SK-N-SH (cell line): ENCODE data around the gene IFI6. TPM values are rescaled to one million over a fixed set of nuclear protein-coding genes. Genes with fewer than 3 reads are reported as not detected.

Experiments used
- CTCF ChIA-PET: fragments of 300-600, 350-600 bp; formaldehyde crosslinking; extraction: SDS; loops from one replicate; lab custom pipeline; 2021; lab: Yijun Ruan, JAX
- POLR2A ChIA-PET: fragments of 350-600 bp; sonication (Branson Sonifier 250); formaldehyde crosslinking; extraction: SDS; loops from one replicate; lab custom pipeline; 2020; ENCODE audit warnings: antibody characterized with exemption, inconsistent platforms; lab: Yijun Ruan, JAX
- DNase-seq: peaks from one replicate; pipeline ENCODE4 v3.0.0; 2012
- H2AFZ ChIP-seq: fragments of 200-600 bp; sonication (generic); 2 replicates; pipeline ENCODE4 v1.8.1; 2016; ENCODE audit warnings: antibody characterized with exemption, mild to moderate bottlenecking, low read depth
- H3F3A ChIP-seq: fragments of 200-600 bp; sonication (generic); replicated peaks from 2 replicates; pipeline ENCODE3; 2016; ENCODE audit warnings: antibody characterized with exemption, mild to moderate bottlenecking; ENCODE audit not compliant: insufficient read depth
- H3K27ac ChIP-seq, 2 experiments: fragments of 200-500 bp in 1 of 2; fragments of 200-600 bp in 1 of 2; sonication (Bioruptor generic) in 1 of 2; sonication (generic), shearing (Covaris generic) in 1 of 2; 2 replicates each; pipeline versions ENCODE4 v1.5.1 to v1.6.1; 2014 to 2016; ENCODE audit warnings: low read depth in 2 of 2, inconsistent platforms in 1 of 2, low read length in 1 of 2, mild to moderate bottlenecking in 1 of 2, mixed read lengths in 1 of 2
- H3K27me3 ChIP-seq: fragments of 200-600 bp; sonication (generic), shearing (Covaris generic); 2 replicates; pipeline ENCODE4 v1.6.1; 2016; ENCODE audit warnings: mixed run types; ENCODE audit not compliant: insufficient read depth
- H3K36me3 ChIP-seq, 2 experiments: fragments of 200-500 bp in 1 of 2; fragments of 200-600 bp in 1 of 2; sonication (Bioruptor generic) in 1 of 2; sonication (generic) in 1 of 2; replicated peaks in 1 of 2; 2 replicates each; pipeline versions ENCODE3 to v1.5.1; 2014 to 2016; ENCODE audit warnings: low read length in 1 of 2, mild to moderate bottlenecking in 1 of 2; ENCODE audit not compliant: insufficient read depth in 2 of 2, control insufficient read depth in 1 of 2
- H3K4me1 ChIP-seq, 2 experiments: fragments of 200-500 bp in 1 of 2; fragments of 200-600 bp in 1 of 2; sonication (Bioruptor generic) in 1 of 2; sonication (generic), shearing (Covaris generic) in 1 of 2; 2 replicates each; pipeline versions ENCODE4 v1.5.1 to v1.6.1; 2014 to 2016; ENCODE audit warnings: low read depth in 1 of 2, low read length in 1 of 2, mixed run types in 1 of 2; ENCODE audit not compliant: insufficient read depth in 2 of 2, control insufficient read depth in 1 of 2
- H3K4me2 ChIP-seq: fragments of 200-600 bp; sonication (generic), shearing (Covaris generic); 2 replicates; pipeline ENCODE4 v1.6.1; 2017; ENCODE audit warnings: mixed run types
- H3K4me3 ChIP-seq, 2 experiments: fragments of 200-500 bp in 1 of 2; fragments of 200-600 bp in 1 of 2; sonication (Bioruptor generic) in 1 of 2; sonication (generic), shearing (Covaris generic) in 1 of 2; 2 replicates each; pipeline versions ENCODE4 v1.5.1 to v1.8.1; 2014 to 2016; ENCODE audit warnings: low read depth in 2 of 2, inconsistent platforms in 1 of 2, low read length in 1 of 2, mild to moderate bottlenecking in 1 of 2, mixed read lengths in 1 of 2, moderate library complexity in 1 of 2
- H3K79me2 ChIP-seq: fragments of 200-600 bp; sonication (generic); 2 replicates; pipeline ENCODE4 v1.8.1; 2017; ENCODE audit warnings: mild to moderate bottlenecking; ENCODE audit not compliant: insufficient read depth
- H3K9ac ChIP-seq: fragments of 200-600 bp; sonication (generic); 2 replicates; pipeline ENCODE4 v1.6.1; 2017; ENCODE audit warnings: mixed run types
- H3K9me2 ChIP-seq: fragments of 200-600 bp; sonication (generic); 2 replicates; pipeline ENCODE4 v1.6.1; 2017; ENCODE audit warnings: mixed run types
- H3K9me3 ChIP-seq: fragments of 200-600 bp; sonication (generic); 2 replicates; pipeline ENCODE4 v1.6.1; 2017; ENCODE audit warnings: mixed run types, mild to moderate bottlenecking, moderate library complexity
- H4K20me1 ChIP-seq: fragments of 200-600 bp; sonication (generic); 2 replicates; pipeline ENCODE4 v1.6.1; 2017; ENCODE audit warnings: mild to moderate bottlenecking, mixed run types; ENCODE audit not compliant: insufficient read depth
- CTCF ChIP-seq: fragments of 200-600 bp; sonication (generic); IDR thresholded peaks from 2 replicates; pipeline ENCODE4 v1.6.1; 2017; ENCODE audit warnings: antibody characterized with exemption, mild to moderate bottlenecking, moderate library complexity
- ELF1 ChIP-seq: IDR thresholded peaks from 2 replicates; pipeline ENCODE4 v1.4.0; 2012
- FOXM1 ChIP-seq: IDR thresholded peaks from 2 replicates; pipeline ENCODE4 v1.4.0; 2012; ENCODE audit warnings: low read depth, mild to moderate bottlenecking
- GATA2 ChIP-seq: sonication (generic); formaldehyde crosslinking; IDR thresholded peaks from 2 replicates; pipeline ENCODE4 v1.5.0; 2020; ENCODE audit warnings: mild to moderate bottlenecking, missing genetic modification reagents
- JUND ChIP-seq: IDR thresholded peaks from 2 replicates; pipeline ENCODE4 v1.4.0; 2012
- MXI1 ChIP-seq: IDR thresholded peaks from 2 replicates; pipeline ENCODE4 v1.6.1; 2012; ENCODE audit warnings: mild to moderate bottlenecking, low read depth, low read length, improper control_type of control experiment
- NFIC ChIP-seq: IDR thresholded peaks from 2 replicates; pipeline ENCODE4 v1.4.0; 2012; ENCODE audit warnings: borderline replicate concordance
- NRF1 ChIP-seq: IDR thresholded peaks from 2 replicates; pipeline ENCODE4 v1.6.1; 2012; ENCODE audit warnings: low read depth, mild to moderate bottlenecking, low read length
- PBX3 ChIP-seq: IDR thresholded peaks from 2 replicates; pipeline ENCODE4; 2012
- RAD21 ChIP-seq: IDR thresholded peaks from 2 replicates; pipeline ENCODE4 v1.6.1; 2012; ENCODE audit warnings: mild to moderate bottlenecking, low read length
- RFX5 ChIP-seq: IDR thresholded peaks from 2 replicates; pipeline ENCODE4 v1.6.1; 2012; ENCODE audit warnings: mild to moderate bottlenecking, improper control_type of control experiment, low read length
- SIN3A ChIP-seq: IDR thresholded peaks from 2 replicates; pipeline ENCODE4 v1.6.1; 2012; ENCODE audit warnings: low read depth, mild to moderate bottlenecking, low read length, moderate library complexity, borderline replicate concordance
- SMC3 ChIP-seq: IDR thresholded peaks from 2 replicates; pipeline ENCODE4 v1.6.1; 2012; ENCODE audit warnings: low read depth, low read length, improper control_type of control experiment
- TAF1 ChIP-seq: IDR thresholded peaks from 2 replicates; pipeline ENCODE4 v1.6.1; 2012; ENCODE audit warnings: low read depth, mild to moderate bottlenecking, low read length, moderate library complexity, borderline replicate concordance
- TCF12 ChIP-seq: IDR thresholded peaks from 2 replicates; pipeline ENCODE4 v1.4.0; 2012
- TEAD4 ChIP-seq: IDR thresholded peaks from 2 replicates; pipeline ENCODE4 v1.4.0; 2012; ENCODE audit warnings: mild to moderate bottlenecking, borderline replicate concordance; ENCODE audit not compliant: insufficient read depth
- WGBS: methylation state at CpG from one replicate; pipeline ENCODE4 v1.1.6; 2017; ENCODE audit warnings: low lambda C conversion rate; 5-methylcytosine and 5-hydroxymethylcytosine counted together
- polyA plus RNA-seq, 3 experiments: library from polyadenylated mRNA; depleted of rRNA; stranded (reverse); fragments of >200 nt; gene quantifications; 2 replicates each; pipeline ENCODE4 v1.2.3, GENCODE V29; 2012
- TF ChIP-seq, protein P1 (sequence below): fragments of 150-350 bp; IDR thresholded peaks from 2 replicates; pipeline ENCODE4 v1.6.1; 2016; ENCODE audit warnings: mild to moderate bottlenecking, low read depth, low read length
- TF ChIP-seq, protein P2 (sequence below): IDR thresholded peaks from 2 replicates; pipeline ENCODE4 v1.6.1; 2012; ENCODE audit warnings: mild to moderate bottlenecking, low read depth, low read length, moderate library complexity
- TF ChIP-seq, protein P3 (sequence below): IDR thresholded peaks from 2 replicates; pipeline ENCODE4 v1.4.0; 2012; ENCODE audit warnings: low read depth

The IFI6 gene
- polyA plus RNA-seq, 1 of the 3 experiments (the other 2 are of a cell fraction) = 35.6 TPM

DNA sequence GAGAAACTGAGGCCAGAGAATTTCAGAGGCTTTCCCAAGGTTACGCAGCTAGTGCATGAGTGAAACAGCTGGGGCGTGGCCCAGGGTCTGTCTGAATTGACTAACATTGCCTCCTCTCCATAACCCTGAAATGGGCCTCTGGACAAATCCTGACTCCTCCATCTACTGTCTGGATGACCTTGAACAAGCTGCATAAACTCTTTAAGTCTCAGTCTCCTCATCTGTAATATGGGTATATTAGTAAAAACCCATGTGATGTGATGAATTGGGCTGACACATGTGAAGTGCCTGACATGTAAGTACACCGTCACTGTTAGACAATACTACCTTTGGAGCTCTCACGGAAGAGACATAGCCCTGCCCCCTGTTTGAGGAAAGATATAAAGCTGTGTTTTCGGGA lies 24.7 kb downstream of the IFI6 start:
- Histone ChIP-seq H3K4me3 (no peak overlapping the region), H3K27ac (no peak overlapping the region), H3K9me3 (no peaks in the 10 kb centered on the region), H3K4me2 (no peak overlapping the region), H3K27me3 (no peaks in the 10 kb centered on the region), H3K36me3 (no peaks in the 10 kb centered on the region), H2AFZ (no peak overlapping the region), H3K9me2 (no peaks in the 10 kb centered on the region), H3K4me1 (peaks cover 4 to 7% of the 10 kb centered on the region in 2 experiments; a peak in 2 of 4 replicates), H4K20me1 (no peaks in the 10 kb centered on the region), H3K79me2 (no peaks in the 10 kb centered on the region), H3F3A (no peaks in the 10 kb centered on the region), H3K9ac (no peak overlapping the region)
- TF ChIP-seq TEAD4 (no peak), ELF1 (no peak)
- CTCF ChIA-PET = interaction anchor here (0.7 to 3.0 kb wide), 5 partner anchors 15 to 290 kb away, joined by 3 to 13 read pairs (median 4); no protein-coding TSS in a partner anchor
- no peak for DNase-seq
- POLR2A ChIA-PET = no interaction called here
- WGBS = 86% methylated on average over 4 of the region's 5 CpGs

GRCh38 chr1:27646676-27647075 lies 25.3 kb downstream of the IFI6 start:
- H3K27ac ChIP-seq = no peak overlapping the region
- H4K20me1 ChIP-seq = no peaks in the 10 kb centered on the region
- no peak for TF ChIP-seq RAD21
- no peak for TF ChIP-seq PBX3
- TF ChIP-seq, protein P1, sequence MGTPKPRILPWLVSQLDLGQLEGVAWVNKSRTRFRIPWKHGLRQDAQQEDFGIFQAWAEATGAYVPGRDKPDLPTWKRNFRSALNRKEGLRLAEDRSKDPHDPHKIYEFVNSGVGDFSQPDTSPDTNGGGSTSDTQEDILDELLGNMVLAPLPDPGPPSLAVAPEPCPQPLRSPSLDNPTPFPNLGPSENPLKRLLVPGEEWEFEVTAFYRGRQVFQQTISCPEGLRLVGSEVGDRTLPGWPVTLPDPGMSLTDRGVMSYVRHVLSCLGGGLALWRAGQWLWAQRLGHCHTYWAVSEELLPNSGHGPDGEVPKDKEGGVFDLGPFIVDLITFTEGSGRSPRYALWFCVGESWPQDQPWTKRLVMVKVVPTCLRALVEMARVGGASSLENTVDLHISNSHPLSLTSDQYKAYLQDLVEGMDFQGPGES = no peak
- no peak for TF ChIP-seq TAF1
- no peak for TF ChIP-seq MXI1
- TF ChIP-seq NFIC = no peak
- TF ChIP-seq, protein P2, sequence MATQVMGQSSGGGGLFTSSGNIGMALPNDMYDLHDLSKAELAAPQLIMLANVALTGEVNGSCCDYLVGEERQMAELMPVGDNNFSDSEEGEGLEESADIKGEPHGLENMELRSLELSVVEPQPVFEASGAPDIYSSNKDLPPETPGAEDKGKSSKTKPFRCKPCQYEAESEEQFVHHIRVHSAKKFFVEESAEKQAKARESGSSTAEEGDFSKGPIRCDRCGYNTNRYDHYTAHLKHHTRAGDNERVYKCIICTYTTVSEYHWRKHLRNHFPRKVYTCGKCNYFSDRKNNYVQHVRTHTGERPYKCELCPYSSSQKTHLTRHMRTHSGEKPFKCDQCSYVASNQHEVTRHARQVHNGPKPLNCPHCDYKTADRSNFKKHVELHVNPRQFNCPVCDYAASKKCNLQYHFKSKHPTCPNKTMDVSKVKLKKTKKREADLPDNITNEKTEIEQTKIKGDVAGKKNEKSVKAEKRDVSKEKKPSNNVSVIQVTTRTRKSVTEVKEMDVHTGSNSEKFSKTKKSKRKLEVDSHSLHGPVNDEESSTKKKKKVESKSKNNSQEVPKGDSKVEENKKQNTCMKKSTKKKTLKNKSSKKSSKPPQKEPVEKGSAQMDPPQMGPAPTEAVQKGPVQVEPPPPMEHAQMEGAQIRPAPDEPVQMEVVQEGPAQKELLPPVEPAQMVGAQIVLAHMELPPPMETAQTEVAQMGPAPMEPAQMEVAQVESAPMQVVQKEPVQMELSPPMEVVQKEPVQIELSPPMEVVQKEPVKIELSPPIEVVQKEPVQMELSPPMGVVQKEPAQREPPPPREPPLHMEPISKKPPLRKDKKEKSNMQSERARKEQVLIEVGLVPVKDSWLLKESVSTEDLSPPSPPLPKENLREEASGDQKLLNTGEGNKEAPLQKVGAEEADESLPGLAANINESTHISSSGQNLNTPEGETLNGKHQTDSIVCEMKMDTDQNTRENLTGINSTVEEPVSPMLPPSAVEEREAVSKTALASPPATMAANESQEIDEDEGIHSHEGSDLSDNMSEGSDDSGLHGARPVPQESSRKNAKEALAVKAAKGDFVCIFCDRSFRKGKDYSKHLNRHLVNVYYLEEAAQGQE = no peak
- TF ChIP-seq GATA2 (CRISPR knock-in tag) = no peak
- TF ChIP-seq CTCF = no peak
- TF ChIP-seq, protein P3, sequence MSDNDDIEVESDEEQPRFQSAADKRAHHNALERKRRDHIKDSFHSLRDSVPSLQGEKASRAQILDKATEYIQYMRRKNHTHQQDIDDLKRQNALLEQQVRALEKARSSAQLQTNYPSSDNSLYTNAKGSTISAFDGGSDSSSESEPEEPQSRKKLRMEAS = no peak
- TF ChIP-seq NRF1 = no peak
- no peak for TF ChIP-seq TCF12
- no peak for TF ChIP-seq SMC3
- no peak for TF ChIP-seq RFX5
- no peak for TF ChIP-seq FOXM1
- no peak for TF ChIP-seq SIN3A
- TF ChIP-seq TEAD4 = no peak
- no peak for TF ChIP-seq JUND
- TF ChIP-seq, all 33 proteins: peak for 0
- POLR2A ChIA-PET = no interaction called here
- WGBS = 81% methylated on average over 7 of the region's 8 CpGs
- Histone ChIP-seq H3K9me2 (no peaks in the 10 kb centered on the region), H3K36me3 (no peaks in the 10 kb centered on the region), H3K79me2 (no peaks in the 10 kb centered on the region), H3K27me3 (no peaks in the 10 kb centered on the region), H3F3A (no peaks in the 10 kb centered on the region), H2AFZ (no peak overlapping the region), H3K4me3 (no peak overlapping the region), H3K9me3 (no peaks in the 10 kb centered on the region), H3K9ac (no peak overlapping the region), H3K4me1 (peaks cover 4 to 7% of the 10 kb centered on the region in 2 experiments; a peak in 2 of 4 replicates), H3K4me2 (no peak overlapping the region)
- CTCF ChIA-PET = interaction anchor here (0.8 to 1.7 kb wide), 4 partner anchors 23 to 290 kb away, joined by 3 to 9 read pairs (median 5); no protein-coding TSS in a partner anchor
- no peak for DNase-seq
